HG02840 (cell line): ENCODE results near the gene PLD1.
"Not testable (repeated sequence)": the region's sequence is repeated elsewhere in the genome, so short reads cannot be mapped to it uniquely, and the experiment has no call there.

Experiments used
- ATAC-seq: cut with Tn5 transposase; IDR thresholded peaks from one replicate; pipeline ENCODE4 v1.9.1; 2021; ENCODE audit warnings: mild to moderate bottlenecking, moderate library complexity, moderate number of reproducible peaks; ENCODE audit not compliant: unreplicated experiment, low FRiP score

Gene PLD1, protein sequence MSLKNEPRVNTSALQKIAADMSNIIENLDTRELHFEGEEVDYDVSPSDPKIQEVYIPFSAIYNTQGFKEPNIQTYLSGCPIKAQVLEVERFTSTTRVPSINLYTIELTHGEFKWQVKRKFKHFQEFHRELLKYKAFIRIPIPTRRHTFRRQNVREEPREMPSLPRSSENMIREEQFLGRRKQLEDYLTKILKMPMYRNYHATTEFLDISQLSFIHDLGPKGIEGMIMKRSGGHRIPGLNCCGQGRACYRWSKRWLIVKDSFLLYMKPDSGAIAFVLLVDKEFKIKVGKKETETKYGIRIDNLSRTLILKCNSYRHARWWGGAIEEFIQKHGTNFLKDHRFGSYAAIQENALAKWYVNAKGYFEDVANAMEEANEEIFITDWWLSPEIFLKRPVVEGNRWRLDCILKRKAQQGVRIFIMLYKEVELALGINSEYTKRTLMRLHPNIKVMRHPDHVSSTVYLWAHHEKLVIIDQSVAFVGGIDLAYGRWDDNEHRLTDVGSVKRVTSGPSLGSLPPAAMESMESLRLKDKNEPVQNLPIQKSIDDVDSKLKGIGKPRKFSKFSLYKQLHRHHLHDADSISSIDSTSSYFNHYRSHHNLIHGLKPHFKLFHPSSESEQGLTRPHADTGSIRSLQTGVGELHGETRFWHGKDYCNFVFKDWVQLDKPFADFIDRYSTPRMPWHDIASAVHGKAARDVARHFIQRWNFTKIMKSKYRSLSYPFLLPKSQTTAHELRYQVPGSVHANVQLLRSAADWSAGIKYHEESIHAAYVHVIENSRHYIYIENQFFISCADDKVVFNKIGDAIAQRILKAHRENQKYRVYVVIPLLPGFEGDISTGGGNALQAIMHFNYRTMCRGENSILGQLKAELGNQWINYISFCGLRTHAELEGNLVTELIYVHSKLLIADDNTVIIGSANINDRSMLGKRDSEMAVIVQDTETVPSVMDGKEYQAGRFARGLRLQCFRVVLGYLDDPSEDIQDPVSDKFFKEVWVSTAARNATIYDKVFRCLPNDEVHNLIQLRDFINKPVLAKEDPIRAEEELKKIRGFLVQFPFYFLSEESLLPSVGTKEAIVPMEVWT

DNA sequence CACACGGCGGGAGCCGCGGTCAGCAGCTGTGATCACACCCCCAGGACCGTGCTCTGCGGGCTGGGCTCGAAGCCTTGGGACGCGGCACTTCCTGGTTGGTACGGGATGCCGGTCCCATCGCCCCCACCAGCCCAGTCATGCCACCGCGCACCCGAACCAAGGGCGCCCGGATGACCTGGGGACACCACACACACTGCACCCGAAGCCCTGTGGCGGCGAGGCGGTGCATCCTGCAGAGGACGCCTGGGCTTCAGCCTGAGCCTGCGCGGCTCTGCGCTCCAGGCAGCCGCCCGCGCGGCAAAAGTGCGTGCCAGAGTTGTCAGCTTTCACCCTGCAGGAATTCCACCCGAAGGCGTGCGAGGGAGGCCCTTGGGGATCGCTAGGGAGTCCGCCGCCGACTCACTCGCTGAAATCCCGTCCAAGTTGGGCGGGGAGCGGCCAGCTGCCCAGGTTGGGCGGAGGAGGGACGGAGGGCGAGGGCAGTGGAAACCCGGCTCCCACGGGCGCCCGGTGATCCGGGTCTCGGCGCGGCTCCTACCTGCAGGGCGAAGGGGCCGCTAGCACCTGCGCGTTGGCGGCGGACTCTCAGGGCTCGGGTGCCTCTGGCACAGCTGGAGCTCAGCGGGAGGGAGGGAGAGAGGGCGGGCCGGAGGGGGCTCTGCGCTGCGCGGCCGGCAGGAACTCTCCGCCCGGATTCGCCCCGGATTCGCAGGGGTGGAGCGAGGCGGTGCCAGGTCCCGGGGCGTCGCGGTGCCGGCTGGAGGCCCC, at the start of gene PLD1:
PLD1 (minus strand) TSS at position 623 of the 768 bp plus-strand sequence. CDS start 72,432 bp downstream, outside the sequence.
- ATAC-seq, result peak; percentile 55

DNA sequence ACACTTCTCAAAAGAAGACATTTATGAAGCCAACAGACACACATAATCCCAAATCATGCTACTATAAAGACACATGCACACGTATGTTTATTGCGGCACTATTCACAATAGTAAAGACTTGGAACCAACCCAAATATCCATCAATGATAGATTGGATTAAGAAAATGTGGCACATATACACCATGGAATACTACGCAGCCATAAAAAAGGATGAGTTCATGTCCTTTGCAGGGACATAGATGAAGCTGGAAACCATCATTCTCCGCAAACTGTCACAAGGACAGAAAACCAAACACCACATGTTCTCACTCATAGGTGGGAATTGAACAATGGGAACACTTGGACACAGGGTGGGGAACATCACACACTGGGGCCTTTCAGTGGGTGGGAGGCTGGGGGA, 48.5 kb upstream of the PLD1 start:
- ATAC-seq, result not testable (repeated sequence)

DNA sequence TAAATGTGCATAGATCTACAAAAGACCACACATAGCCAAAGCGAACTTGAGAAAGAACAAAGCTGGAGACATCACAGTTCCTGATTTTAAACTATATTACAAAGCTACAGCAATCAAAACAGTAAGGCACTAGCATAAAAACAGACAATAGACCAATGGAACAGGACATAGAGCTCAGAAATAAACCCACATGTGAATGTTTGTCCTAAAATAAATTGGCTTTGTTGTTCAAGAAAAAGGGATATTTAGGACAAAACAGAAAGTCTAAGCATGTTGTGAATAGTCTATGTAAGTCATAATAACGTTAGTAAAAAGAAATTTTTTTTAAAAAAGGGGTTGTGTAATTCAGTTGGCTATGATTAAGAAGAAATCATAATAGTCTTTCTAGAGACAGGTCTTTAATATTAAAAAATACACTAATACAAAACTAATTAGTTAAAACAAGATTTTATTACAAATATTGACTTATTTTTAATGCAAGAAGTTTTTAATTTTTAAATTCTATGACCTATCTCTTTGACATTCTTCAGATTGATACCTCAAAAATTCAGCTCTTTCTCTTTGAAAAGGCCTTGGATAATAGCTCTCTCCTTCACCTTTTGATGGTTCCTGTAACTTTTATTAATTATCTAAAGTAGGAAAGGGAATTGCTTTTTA, 44.5 kb upstream of the PLD1 start:
- ATAC-seq, result no peak

DNA sequence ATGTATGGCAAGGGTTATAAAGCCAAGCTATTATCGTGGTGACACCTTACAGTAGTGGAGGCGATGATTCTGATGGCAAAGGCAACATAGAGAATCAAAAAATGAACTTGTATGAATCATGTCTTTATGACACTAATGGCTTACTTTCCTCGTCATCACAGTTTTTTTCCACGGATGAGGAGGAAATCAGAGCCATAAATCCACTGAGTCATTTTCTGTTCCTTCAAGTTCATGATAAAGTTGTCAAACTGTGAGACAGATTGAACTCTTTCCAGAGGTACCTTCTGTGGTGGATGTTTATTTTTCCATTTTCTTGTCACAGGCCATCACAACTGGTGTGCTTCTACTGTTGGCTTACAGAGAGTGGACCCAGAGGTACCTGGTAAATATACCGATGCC, 41.4 kb upstream of the PLD1 start:
- no peak for ATAC-seq

DNA sequence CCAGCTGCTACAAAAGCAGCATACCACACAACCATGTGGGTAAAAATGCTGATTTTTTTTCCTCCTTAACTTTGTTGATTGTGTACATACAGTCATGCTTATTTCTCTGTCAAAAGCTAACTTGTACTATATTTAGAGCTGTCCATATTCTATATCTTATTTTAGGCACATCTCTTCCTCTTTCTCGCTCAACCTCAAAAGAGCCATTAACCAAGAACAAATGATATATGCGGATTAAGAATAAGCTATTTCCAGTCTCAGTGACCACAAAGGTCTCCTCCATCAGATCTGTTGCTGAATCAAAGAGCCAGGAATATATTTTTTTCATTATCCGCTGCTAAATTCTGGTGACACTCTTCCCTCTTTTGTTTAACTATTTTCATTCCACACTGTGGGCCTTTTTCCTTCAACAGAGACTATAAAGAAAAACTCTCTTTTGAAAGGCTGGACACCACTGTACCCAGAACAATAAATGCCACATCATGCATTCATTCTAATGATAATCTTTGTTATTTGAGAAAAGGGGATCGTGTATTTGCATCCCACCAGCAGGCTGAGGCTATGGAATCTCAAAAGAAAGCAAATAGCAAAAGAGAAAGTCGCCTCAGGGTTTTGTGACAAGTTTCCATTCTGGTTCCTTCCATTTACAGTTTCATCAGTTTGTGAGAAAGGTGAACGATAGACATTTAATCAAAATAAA, 40.8 kb upstream of the PLD1 start:
- ATAC-seq, result no peak

DNA sequence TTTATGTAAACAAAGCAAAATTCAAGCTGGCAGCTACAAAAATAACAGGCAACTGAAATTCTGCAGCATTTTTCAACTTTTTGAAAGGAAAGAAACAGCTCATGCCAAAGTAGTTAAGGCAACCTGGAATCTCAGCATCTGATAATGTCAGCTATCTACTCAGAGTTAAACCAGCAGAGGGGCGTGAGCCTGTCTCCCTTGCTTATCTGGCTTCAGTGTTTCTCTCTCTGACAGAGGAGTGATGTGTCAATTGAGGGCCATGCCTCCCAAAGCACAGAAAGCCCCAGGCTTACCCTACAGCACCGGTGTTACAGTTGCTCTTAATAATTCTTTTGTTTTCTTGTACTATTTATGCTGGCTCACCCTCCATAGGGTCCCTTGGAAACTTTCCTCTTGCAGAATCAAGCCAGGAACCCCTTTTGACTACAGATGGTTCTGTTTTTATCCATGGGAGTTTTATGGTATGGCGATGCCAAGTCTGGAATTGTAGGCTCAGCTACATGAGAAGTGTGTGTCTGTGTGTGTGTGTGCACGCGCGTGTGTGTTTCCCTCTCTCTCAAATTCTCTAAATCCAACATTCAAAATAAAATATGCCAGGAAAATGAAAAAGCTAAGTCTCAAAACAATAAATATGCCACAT, 40.2 kb upstream of the PLD1 start:
- no peak for ATAC-seq

DNA sequence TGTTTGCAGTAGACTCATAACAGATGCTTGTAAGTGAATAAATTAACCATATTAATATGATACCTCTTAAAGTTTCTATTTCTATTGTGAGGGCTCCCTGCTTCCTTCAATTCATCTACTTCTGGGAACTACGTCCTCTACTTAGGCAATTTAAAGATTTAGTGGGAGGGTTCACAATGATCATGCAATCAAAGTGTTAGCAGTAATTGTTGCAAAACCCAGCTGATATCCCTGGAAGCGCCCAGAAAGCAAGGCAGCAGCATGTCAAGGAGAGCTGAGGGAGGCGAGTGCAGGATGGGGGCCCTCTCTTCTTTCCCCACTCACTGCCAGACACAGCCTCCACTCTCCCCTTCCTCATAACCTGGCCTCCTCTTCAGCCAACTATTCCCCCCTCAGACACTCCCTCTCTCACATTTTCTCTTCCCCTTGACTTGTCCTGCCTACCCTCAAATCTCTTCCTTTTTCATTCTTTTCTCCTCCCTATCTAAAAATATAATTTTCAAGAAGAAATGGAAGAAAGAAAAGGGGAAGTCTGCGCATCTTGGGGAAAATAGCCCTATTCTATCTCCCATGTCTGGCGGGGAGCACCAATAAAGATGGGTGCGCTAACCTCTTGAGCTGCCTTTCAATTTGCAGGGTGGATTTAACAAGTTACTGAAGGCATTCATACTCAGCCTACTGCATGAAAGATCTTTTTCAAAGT, 39.5 kb upstream of the PLD1 start:
- no peak for ATAC-seq

DNA sequence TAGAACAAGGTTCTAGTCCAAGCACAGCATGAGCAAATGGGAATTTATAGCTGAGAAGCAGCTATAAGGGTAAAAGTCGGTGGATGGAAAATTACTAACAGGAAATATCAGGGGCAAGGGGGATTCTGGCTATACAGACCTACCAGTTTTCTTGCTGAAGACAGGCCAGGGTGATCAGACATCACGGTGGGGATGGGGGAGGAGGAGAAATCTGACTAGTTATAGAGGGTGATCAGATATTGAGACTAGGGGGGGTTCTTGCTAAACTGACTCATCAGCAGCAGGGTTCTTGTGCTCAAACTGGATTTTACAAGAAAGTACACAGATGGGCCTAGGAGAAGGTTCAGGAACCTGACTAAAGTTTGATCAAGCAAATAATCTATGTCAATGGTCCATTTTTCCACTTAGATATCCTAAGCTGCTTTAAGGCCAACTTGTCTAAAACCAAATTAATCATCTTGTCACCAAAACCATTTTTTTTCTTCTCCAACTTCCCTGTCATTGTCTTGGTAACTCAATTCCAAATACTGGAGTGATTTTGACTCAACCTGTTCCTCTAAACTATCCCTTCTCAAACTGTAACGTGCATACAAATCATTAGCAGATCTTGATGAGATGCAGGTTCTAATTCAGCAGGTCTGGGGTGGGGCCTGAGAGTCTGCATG, 37.4 kb upstream of the PLD1 start:
- no peak for ATAC-seq

DNA sequence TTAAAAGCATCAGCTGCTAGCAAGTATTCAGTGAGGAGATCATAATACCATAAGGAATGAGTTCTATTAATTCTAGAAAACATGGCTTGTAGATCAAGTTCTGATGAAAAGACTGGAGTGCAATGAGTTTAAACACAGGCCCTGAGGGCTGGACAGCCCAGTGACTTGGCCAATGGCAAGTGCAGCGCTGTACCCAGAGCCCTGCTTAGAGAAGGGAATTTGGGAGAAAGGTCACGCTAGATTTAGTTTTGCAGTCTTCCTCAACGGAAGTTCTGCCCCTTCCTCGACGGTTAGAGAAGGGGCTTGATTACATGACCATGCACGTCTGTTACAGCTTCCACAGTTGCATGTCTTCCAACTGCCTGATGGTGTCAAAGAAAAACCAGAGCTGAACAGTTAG, 36.9 kb upstream of the PLD1 start:
- ATAC-seq, result no peak

DNA sequence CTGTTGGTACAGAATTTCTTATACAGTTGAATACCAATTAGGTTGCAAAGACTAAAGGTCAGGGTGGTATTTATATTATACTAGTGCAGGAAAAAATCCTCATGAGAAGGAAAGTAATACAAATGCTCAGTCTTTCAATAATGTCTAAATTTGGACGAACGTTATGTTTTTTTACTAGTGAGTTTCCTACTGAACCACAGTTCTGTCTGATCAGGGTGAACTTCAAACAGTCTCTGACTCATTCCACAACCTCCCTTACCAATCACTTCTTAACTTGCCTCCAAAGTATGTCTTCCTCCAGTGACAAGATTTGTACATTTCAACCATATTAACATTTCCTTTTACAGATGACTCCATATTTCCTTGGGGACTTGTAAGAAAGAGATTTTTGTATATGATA, 36.3 kb upstream of the PLD1 start:
- peak; percentile 83 for ATAC-seq

DNA sequence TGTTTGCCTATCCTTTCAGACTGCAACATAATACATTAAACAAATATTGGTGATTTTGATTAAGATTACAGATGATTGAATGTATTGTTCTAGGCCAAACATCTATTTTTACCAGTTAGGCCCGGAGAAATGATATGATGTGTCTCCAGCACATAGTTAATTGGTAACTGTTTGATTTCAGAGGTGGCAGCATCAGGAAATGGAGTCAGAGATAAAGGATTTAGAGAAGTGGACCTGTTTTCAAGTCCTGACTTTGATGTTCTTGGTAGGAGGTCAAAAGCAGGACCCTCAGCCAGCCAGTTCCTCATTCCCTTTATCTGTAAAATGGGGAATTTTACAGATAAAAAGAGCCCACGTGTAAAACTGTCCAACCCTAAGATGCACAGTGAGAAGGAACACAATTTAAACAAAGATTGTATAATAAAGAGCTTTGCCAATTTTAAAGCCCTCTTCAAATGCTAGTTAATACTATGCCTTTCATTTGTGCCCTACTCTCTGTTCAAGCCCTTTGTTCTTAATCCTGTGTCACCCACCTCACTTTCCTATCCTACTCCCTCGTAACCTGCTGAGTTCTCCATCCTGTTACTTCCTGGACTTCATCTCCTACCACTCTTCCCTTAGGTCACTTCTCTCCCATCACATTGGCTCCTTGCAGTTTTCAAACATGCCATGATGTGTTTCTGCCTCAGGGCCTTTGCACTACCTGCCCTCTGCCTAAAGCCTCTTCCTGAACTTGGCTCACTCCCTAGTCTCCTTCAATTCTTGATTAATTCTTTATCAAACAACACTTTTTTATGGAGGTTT, 35.4 kb upstream of the PLD1 start:
- ATAC-seq, result no peak

DNA sequence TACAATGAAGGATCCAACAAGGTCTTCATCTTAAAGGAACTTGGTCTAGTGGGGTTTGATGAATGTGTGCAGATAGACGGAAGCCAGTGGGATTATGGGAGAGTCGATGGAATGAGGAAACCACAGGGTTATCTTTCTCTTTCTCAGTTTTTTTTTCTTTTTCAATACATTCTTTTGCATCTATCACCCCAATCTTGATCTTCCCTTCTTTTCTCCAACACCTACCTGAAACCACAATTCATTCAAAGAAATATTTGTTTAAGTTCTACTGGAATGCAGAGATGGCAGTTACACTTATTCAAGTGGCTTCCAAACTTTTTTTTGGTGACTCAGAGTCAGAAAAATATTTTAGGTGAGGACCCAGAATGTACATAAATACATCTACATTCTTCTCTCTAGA, 34.6 kb upstream of the PLD1 start:
- no peak for ATAC-seq

DNA sequence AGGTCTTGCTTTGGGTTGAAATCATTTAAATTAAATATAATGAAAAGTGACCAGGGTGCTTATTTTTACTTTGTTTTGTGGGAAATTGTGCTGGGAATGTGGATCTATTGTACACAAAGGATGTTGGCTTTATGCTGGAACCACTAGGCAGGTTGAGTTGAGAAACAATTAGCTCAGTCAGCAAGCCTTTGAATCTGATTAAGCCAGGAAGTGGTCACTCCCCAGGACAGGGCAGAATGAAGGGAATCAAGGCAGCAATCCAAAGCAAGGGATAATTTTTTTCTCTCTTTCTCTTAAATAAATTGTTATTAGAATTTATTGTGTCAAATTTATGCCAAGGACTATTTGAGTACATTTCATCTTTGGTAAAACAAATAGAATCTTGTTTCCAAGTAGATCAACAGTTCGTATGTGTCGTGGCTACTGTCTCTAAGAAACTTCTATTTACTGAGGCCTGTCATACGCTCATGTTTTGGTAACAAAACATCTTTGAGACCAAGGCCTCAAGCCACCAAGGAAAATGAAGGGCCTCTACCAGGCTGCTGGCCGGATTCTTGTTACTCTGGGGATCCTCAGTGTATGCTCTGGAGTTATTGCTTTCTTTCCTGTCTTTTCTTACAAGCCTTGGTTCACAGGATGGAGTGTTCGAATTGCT, 32.7 kb upstream of the PLD1 start, which contains the start of gene TMEM212:
TMEM212 (plus strand) TSS at position 486 of the 655 bp plus-strand sequence; CDS start at position 521, 35 bp downstream.
- ATAC-seq, result no peak

DNA sequence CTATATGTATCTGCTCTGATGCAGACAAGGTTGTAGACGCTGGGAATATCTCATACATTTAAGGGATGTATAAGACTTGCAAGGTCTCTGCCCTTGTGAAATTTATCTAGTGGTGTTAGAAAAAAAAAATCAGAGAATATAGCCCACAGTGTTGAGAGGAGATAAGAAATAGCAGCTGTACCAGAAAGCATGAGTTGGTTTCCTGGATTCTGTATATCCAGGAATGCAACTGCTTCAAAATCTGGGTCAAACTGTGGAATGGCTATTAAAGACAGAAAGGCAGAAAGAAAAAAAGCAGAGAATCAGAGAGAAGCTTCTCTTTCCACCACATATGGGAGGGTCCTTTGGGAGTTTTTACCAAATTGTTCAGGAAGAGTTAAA, 31.3 kb upstream of the PLD1 start:
- ATAC-seq, result no peak

DNA sequence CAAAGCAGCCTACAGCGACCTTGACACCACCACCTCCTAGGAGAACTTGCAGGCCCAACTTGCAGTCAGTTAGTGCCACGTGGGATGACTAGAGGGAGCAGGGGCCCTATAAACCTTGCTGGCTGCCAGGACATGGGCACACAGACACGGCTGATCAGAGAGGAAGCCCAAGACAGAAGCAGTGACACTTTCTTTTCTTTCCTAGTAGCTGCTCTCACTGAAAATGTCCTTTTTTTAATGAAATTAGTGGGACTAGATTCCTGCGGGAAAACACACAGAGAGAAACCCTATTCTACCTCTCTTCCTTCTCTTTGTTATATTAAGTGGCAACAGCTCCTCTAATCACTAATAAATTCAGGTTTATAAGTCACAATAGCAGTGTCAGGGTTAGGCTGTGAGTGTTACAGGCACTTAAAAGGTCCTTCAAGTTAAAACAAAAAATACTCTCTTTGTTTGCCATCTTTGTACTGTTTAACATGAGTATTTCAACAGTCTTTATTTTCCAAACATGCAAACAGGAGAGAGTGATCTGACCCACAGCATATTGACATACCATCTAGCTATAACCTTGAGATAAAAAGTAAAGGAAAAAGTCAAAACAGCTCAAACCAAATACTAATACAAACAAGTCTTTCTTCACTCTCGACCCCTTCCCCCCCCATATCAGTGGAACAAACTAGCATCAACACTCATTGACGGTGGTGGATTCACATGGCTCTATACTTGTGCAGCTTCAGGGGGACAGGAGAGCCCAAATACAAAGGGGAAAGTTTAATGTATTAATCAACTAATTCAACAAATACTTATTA, 30.7 kb upstream of the PLD1 start:
- no peak for ATAC-seq

DNA sequence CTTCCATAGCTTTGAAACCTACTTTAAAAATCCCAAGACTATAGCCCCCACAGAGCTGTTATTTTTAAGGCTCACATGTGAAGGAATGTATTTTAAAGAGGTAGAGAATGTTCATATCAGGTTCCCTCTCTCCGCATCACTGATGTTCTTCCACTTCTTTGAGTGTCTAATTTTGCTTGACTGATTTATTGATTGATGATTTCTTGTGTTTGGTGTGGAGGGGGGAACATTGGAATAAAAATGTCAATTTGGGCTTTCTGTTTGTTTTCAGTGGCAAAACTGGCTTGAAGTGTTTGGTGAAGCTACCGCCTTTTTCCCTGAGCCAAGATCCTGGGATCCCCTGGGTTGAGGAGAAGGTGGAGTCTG, 30.1 kb upstream of the PLD1 start:
- ATAC-seq, result no peak
